Measurements from ENCODE around the gene ITPA. TPM values are rescaled to one million over a fixed set of nuclear protein-coding genes. Genes with fewer than 3 reads are reported as not detected.

The ITPA gene
- total and polyA plus RNA-seq, 2 of the 13 experiments (the other 11 are each of a cell fraction or from before 2014, with no cell fraction given) = 60.1 to 103 TPM

GRCh38 chr20:3237011-3237957, 28.0 kb downstream of the ITPA start (continued):
- no peak for TF ChIP-seq KIAA2018 (CRISPR knock-in tag; IDR thresholded peaks at IDR 0.05; ENCODE audit: borderline replicate concordance)
- peak; percentile 63; the same call in 1 of the 2 replicates for TF ChIP-seq ZNF576 (CRISPR knock-in tag; IDR thresholded peaks at IDR 0.05)

All from HepG2 (cell line).